Measurements from ENCODE around the gene ARSI.

The ARSI gene

GRCh38 chr5:150339165-150339564 is 36.5 kb upstream of the ARSI start:
- DNase-seq (ENCODE audit: low read depth) = no peak
- no peak overlapping the region for H3K4me3 ChIP-seq (ENCODE audit: low read depth, low read length)
- no peak for TF ChIP-seq CTCF (IDR thresholded peaks at IDR 0.05; ENCODE audit: low read depth, low read length, missing control alignments)

- DNase-seq (ENCODE audit: low read depth) = no peak
- no peak for TF ChIP-seq CTCF (IDR thresholded peaks at IDR 0.05; ENCODE audit: low read depth, low read length, missing control alignments)
- no peak overlapping the region for H3K4me3 ChIP-seq (ENCODE audit: low read depth, low read length)
These were observed 35.8 kb upstream of the ARSI start for GRCh38 chr5:150338546-150338945.

GRCh38 chr5:150335778-150336177 is 33.1 kb upstream of the ARSI start:
- TF ChIP-seq CTCF (IDR thresholded peaks at IDR 0.05; ENCODE audit: low read depth, low read length, missing control alignments) = no peak

GRCh38 chr5:150333400-150333799 is 30.7 kb upstream of the ARSI start:
- H3K4me3 ChIP-seq (ENCODE audit: low read depth, low read length) = no peak overlapping the region
- DNase-seq (ENCODE audit: low read depth) = no peak

More at GRCh38 chr5:150335778-150336177, 33.1 kb upstream of the ARSI start:
- H3K4me3 ChIP-seq (ENCODE audit: low read depth, low read length) = no peak overlapping the region
- no peak for DNase-seq (ENCODE audit: low read depth)

GRCh38 chr5:150329881-150330876 is 27.5 kb upstream of the ARSI start:
- DNase-seq (ENCODE audit: low read depth) = no peak
- no peak overlapping the region for H3K4me3 ChIP-seq (ENCODE audit: low read depth, low read length)
- TF ChIP-seq CTCF (IDR thresholded peaks at IDR 0.05; ENCODE audit: low read depth, low read length, missing control alignments) = no peak

More at GRCh38 chr5:150333400-150333799, 30.7 kb upstream of the ARSI start:
- TF ChIP-seq CTCF (IDR thresholded peaks at IDR 0.05; ENCODE audit: low read depth, low read length, missing control alignments) = no peak

- H3K4me3 ChIP-seq (ENCODE audit: low read depth, low read length) = no peak overlapping the region
- no peak for TF ChIP-seq CTCF (IDR thresholded peaks at IDR 0.05; ENCODE audit: low read depth, low read length, missing control alignments)
- DNase-seq (ENCODE audit: low read depth) = no peak
These were observed 26.3 kb upstream of the ARSI start for GRCh38 chr5:150329038-150329437.

All from GM12864 (cell line).